Fibroblast of skin of abdomen (primary cell): ENCODE measurements around the gene CDC16.

Experiments used
- DNase-seq: peaks from one replicate; pipeline ENCODE4 v3.0.0-alpha.2; 2013

CDC16 gene

DNA sequence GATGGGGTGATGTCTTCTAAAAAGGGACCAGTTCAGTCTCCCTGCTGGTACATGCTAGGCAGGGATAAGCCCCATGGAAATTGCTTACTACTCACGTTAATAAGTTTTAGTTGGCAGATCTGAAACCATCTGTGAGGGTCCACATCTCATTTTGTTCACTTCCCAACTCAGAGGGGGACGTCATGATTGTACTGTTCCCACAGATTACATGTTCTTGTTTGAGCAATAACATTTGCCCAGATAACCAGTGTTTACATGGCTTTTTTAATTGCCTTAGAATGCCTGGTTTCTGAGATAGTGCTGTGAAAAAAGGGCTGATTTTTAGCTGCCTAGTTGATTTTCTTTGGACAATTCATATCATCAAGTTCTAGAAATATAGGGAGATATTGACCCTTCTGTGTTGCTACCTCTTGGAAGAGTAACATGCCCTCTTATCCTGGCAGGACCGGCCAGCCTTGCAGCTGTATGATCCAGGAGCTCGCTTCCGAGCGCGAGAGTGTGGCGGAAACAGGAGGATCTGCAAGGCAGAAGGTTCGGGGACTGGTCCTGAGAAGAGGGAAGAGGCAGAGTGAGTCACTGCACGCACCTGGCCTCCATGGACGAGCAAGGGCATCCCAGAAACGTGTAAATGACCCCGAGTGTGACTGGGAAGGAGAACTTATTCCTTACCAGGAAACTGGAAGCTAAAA lies 69.8 kb downstream of the CDC16 start:
- DNase-seq = no peak

DNA sequence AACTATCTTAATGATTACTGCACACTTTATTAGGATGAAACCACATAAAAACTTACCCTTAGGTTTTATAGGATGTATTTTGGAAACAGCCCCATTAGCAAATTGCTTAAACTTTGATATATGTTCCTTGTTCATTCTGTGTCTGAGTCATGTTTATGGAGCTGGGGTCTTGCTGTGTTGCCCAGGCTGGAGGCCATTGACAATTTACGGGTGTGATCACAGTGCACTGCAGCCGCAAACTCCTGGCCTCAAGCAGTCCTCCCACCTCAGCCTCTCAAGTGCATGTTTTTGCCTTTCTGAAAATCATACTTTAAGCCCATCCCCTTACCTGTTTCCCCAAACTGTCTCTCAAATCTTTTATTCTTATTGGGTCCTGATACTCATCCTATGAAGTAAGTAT lies 74.4 kb downstream of the CDC16 start:
- no peak for DNase-seq

DNA sequence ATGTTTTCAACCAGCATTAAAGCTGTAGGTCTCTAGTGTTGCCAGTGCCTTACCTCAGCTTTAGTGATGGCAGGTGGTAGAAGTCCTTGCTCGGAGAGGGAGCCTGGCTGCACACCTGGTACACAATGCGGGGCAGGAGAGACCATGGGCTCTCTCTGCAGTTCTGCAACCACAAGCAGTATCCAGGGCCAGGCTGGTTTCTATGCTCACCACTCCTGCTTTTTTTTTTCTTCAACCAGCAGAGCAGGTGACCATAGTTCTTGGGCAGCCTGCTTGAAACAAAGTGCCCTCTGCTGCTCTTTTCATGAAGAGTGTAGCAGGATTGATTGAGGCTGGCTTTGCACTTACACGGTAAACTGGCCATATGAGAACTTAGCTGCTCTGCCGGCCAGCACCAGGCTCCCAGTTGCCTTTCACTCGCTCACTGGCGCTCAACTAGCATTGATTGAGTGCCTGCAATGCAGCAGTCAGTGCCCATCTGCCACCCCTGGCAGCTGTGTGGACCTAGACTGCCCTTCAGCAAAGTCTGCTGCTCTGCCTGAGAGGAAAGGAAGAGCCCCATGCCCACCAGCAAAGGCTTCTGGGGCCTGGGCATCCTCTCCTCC lies 75.2 kb downstream of the CDC16 start:
- no peak for DNase-seq

DNA sequence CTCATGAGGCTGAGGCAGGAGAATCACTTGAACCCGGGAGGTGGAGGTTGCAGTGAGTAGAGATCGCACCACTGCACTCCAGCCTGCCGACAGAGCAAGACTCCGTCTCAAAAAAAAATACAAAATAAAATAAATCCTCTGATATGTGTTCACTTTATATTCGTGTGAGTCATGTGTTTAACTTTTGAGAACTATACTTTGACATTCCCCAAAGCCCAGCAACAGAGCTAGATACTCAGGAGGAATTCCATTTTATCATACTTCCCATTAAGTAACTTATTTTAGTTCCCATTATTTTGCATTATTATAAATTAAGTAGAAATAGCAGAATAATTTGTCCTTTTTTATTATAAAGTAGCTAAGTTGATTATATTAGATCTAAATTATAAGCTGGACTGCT lies 76.3 kb downstream of the CDC16 start:
- peak; percentile 36 for DNase-seq

DNA sequence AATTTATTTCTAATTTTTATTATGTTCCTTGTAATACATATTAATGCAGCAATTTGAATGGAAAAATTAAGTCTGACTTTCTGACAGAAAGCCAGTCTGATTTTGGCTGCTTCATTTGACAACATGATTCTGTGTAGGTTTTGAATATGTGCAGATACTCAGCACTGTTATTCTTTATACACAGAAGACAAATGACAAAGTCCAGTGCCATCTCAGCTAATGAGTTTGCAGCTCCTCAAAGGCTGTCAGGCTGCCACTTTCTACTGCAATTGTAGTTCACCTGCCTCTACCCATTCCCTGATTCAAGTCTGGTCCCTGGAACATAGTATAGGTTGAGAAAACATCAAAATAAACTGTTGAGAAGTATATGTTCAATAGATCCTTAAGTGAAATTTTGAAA lies 76.7 kb downstream of the CDC16 start:
- DNase-seq = no peak

DNA sequence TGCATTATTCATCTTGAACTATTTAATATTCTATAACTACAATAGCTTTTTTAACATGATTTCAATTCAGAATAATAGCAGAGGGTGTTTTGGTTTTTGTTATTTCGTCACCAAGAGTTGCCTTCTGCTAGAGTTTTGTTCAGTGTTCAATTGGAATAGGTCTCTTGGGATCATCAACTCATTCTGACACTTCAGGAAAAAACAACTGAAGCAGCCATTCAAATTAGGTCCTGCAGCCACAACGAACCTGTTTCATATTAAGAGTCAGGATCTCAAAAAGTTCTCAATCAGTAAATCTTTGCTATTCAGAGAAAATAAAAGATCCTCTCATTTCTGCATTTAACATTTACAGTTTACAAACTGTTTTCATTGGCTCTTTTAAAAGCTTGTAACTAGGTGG lies 77.2 kb downstream of the CDC16 start:
- DNase-seq = peak; percentile 32

DNA sequence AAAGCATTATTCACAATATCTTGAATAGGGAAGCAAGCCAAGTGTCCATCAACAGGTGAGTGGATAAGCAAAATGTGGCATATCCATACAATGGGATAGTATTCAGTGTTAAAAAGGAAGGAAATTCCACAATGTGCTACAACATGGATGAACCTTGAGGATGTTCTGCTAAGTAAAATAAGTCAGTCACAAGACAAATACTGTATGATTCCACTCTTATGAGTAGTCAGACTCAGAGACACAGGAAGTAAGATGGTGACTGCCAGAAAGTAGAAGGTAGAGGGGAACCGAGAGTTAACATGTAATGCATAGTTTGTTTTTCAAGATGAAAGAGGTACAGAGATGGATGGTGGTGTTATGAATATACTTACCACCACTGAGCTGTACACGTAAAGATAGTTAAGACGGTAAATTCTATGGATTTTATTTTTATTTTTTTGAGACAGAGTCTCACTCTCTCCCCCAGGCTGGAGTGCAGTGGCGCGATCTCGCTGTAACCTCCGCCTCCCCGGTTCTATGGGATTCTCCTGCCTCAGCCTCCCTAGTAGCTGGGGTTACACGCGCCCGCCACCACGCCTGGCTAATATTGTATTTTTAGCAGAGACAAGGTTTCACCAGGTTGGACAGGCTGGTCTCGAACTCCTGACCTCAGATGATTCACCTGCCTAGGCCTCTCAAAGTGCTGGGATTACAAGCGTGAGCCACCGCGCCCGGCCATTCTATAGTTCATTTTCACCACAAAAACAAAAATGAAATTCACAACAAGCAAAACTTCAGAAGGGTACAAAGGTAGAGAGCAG lies 78.6 kb downstream of the CDC16 start:
- peak; percentile 20 for DNase-seq

DNA sequence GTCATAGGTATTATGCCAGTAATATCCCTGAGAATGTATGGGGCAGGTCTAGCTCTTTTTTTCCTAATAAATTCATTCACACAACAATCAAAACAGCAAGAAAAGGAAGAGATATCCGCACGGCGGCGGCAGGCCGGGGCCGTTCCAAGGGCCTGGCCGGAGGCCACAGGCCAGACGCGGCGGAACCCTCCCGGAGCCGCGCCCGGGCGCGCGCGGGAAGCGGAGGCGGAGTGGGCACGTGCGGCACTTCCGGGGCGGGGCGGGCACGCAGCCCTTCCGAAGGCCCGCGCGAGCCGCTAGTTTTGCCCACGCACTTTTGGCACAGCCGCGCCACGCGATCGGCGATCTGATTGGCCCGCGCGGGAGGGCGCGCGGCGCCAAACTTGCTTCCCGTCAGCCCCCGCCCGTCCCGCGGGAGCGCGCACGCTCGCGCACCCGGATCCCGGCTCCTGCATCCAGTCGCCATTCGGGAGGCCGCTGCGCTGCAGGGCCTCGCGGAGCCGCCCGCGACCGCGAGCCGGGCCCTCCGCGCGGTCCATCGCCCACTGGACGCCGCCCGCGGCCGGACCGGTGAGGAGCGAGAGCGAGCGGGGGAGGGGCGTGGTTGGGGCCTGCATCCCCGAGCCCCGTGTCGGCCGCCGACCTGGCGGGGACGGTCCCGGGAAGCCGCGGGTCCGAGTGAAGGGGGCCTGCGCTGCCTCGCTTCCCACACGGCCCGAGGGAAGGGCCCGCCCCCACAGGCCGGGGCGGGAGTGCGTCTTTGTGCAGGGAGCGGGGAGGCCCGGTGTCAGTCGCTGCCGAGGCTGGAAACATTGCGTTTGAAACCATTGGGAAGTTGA lies 79.6 kb downstream of the CDC16 start, which contains the start of gene CHAMP1:
Gene CHAMP1 (plus strand): TSS at position 430 of the 839 bp plus-strand sequence. CDS start 9,340 bp downstream, outside the sequence.
- DNase-seq = peak; percentile 97

DNA sequence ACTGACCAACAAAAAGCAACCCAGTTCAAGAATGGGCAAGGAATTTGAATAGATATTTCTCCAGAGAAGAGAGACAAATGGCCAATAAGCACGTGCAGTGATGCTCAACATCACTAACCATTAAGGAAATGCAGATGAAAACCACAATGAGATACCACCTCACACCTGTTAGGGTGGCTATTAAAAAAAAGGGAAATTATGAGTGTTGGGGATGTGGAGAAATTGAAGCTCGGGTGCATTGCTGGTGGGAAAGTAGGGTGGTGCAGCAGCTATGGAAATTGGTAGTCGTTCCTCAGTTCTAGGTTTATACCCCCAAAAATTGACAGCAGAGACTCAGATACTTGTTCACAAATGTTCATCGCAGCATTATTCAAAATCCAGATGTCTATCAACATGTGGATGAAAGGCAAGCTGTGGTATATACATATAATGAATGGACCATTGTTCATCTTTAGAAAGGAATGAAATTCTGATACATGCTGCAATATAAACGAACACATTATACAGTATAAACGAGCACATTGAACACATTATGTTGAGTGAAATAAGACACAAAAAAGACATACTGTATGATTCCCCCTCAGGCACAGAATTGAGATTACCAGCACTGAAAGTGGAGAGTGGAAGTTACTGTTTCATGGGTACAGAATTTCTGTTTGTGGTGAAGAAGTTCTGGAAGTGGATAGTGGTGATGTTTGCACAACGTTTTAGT lies 80.5 kb downstream of the CDC16 start:
- DNase-seq = no peak

DNA sequence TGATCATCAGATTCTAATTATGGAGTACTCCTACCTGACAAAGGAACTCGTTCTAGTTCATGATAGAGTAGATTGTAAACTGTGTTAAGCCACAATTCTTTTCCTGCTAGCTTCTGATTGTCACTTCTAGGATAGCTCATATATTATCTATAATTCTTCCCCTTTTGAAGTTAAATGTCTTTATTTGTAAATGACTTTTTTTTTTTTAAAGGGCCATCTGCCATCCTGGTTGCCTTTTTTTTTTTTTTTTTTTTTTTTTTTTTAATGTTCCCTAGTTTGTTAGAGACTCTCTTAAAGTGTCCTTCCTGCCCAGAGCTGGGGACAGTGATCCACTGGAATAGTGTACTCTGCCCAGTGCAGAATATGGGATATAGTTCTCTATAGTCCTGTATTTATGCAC lies 83.9 kb downstream of the CDC16 start:
- no peak for DNase-seq

DNA sequence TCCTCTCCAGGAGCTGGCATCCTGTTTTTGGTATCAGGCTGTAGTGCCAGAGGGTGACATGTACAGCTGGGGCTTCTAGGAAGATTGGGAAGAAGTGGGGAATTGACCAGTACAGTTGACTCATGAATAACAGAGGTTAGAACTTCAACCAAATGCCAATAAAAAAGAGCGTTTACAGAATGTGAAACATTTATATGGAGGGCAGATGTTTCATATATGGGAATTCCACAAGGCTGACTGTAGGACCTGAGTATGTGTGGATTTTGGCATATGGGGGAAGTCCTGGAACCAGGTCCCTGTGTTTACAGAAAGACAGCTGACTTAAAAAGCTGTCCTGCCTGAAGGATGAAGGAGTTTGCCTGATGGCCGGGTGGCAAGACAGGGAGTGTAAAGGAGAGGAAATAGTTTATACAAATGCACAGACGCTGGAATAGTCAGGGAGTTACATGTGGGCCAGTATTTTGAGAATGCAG lies 84.8 kb downstream of the CDC16 start:
- DNase-seq = peak; percentile 94

DNA sequence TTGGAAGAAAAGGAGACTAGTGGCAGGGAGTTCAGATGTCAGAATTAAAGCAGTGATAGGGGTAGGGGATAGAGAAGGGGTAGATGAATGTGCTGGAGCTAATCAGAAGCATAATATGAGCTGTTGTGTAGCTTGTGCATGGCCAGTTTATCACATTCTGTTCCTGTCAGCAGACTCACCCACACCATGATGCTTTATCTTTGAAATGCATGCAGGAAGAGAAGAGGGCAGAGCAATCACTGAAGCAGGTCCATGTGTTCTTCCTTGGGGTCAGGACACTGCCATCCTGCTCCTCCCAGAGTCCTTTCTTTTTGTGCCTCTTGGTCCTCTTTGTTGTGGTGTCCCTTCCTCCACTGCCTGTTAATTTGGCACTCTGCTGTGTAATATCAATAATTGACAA lies 85.4 kb downstream of the CDC16 start:
- DNase-seq = no peak

DNA sequence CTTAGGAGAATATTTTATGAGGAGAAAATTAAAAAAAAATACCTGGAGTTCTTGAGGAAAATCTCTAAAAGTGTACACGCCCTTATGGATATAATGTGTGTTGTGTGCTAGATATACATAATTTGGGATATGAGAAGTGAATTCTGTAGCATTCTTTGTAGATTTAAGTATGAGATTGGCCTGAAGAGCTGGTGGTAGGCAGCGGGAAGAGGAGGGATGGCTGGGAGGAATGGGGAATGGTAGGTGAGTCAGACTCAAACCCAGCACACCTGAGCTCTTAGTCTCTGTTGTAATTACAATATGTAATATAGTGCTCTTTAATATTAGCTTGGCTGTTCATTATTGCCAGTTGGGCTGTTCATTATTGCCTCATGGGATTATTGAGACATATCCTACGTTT lies 86.6 kb downstream of the CDC16 start:
- DNase-seq = no peak
